ENCODE data around the gene HIC1. TPM values are rescaled to one million over a fixed set of nuclear protein-coding genes. Genes with fewer than 3 reads are reported as not detected.
"Not testable (repeated sequence)": the region's sequence is repeated elsewhere in the genome, so short reads cannot be mapped to it uniquely, and the experiment has no call there.

HIC1 gene, protein sequence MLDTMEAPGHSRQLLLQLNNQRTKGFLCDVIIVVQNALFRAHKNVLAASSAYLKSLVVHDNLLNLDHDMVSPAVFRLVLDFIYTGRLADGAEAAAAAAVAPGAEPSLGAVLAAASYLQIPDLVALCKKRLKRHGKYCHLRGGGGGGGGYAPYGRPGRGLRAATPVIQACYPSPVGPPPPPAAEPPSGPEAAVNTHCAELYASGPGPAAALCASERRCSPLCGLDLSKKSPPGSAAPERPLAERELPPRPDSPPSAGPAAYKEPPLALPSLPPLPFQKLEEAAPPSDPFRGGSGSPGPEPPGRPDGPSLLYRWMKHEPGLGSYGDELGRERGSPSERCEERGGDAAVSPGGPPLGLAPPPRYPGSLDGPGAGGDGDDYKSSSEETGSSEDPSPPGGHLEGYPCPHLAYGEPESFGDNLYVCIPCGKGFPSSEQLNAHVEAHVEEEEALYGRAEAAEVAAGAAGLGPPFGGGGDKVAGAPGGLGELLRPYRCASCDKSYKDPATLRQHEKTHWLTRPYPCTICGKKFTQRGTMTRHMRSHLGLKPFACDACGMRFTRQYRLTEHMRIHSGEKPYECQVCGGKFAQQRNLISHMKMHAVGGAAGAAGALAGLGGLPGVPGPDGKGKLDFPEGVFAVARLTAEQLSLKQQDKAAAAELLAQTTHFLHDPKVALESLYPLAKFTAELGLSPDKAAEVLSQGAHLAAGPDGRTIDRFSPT
- 10 to 100 TPM; 62.1 to 64.3 TPM for total RNA-seq

DNA sequence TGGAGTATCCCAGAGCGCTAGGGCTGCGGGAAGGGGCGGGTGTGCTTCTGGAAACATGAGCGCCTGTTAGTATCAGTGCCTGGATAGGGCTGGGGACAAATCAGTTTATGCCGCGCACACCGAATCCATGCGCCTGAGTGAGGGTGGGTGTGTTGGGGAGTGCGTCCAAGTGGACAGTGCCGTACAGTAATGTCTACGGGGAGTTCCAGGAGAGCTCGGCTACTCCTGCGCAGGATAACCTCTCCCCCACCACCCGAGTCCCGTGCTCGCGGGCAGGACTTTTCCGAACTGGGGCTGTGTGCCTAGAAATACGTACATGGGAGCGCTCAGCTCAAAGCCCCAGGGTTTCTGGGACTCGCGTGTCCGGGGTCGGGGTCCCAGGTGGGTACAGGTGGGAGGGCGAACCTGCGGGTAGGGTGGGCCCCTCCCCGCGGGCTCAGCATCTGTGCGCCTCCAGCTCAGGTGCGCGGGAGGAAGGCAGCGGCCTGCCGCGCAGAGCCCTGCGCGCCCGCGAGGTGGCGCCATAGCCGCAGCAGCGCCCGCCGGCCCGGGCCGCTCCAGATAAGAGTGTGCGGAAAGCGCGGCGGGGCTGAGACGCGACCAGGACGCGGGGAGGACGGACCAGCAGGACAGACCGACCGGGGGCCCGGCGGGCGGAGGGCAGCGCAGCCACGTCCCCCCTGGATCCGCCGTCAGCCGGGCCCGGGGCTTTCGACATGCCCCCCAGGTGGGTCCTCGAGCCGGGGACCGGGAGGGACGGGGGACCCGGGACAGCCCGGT lies at the start of gene HIC1:
Gene HIC1 (plus strand): TSS at position 592 of the 780 bp plus-strand sequence. CDS start 1,588 bp downstream, outside the sequence.
- POLR2A ChIA-PET: interaction anchor here (0.8 to 7.6 kb wide), 21 partner anchors 8 to 338 kb away, joined by 3 to 95 read pairs (median 8); partner anchors contain the start of genes SGSM2 and TSR1
- peaks cover 6% of the 10 kb centered on the region for H3K36me3 Mint-ChIP-seq
- DNase-seq: peak; percentile 96
- peaks cover 18% of the 10 kb centered on the region for H3K4me1 Mint-ChIP-seq
- ATAC-seq (ENCODE audit: low read depth): peak; percentile 51
- peak within 1 kb of the TSS; percentile 76 for H3K27ac Mint-ChIP-seq
- no peaks in the 10 kb centered on the region for H3K9me3 Mint-ChIP-seq
- H3K27me3 Mint-ChIP-seq: peaks cover 14% of the 10 kb centered on the region
- peak within 1 kb of the TSS; percentile 85 for H3K4me3 Mint-ChIP-seq

DNA sequence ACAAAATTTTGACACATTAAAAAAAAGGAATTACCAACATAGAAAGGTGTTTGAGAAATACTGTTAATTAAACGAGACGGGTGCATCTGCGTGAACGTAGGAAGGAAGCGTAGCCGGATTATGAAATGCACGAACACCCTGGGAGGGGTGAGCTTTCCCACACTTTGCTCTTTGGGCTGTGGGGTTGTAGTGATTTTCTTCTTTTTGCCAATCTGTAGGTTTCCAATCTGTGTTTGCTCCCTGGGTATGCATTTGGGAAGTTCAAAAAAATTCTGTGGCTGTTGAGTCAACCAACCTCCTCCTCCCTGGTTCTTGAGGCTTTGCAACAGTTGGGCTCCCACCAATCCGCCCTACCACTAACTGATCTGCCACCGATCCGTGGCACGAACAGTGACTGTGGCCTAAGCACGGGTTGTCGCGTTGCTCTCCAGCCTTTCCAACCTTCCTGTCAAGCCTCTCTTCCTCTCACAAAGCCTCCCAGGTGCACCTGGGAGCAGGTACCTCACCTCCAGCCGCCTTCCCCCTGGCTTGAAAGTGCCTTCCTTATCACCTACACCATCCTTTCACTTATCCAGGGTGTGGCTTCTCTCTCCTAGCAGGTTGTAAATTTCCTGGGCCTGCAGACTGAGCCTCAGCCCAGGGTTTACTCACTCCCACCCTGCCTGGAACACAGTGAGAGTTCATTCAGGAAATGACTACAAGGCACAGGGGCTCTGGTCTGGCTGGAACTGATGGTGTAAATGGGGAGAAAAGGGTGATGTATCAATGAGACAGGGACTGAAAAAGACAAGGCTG lies 46.4 kb upstream of the HIC1 start:
- POLR2A ChIA-PET: no interaction called here
- no peaks in the 10 kb centered on the region for H3K9me3 Mint-ChIP-seq
- no peaks in the 10 kb centered on the region for H3K36me3 Mint-ChIP-seq
- peaks cover 2% of the 10 kb centered on the region for H3K27me3 Mint-ChIP-seq
- H3K27ac Mint-ChIP-seq: no peak overlapping the region
- DNase-seq (no peak), ATAC-seq (ENCODE audit: low read depth) (no peak)
- H3K4me1 Mint-ChIP-seq: no peaks in the 10 kb centered on the region
- no peak overlapping the region for H3K4me3 Mint-ChIP-seq

GRCh38 chr17:2009737-2010136 lies 45.2 kb upstream of the HIC1 start:
- Mint-ChIP-seq H3K27me3 (peaks cover 2% of the 10 kb centered on the region), H3K4me1 (no peaks in the 10 kb centered on the region), H3K36me3 (no peaks in the 10 kb centered on the region), H3K27ac (no peak overlapping the region), H3K4me3 (no peak overlapping the region), H3K9me3 (no peaks in the 10 kb centered on the region)
- POLR2A ChIA-PET: interaction anchor here (0.7 kb wide), 1 partner anchor 41 kb away, joined by 5 read pairs; no protein-coding TSS in a partner anchor
- no peak for ATAC-seq (ENCODE audit: low read depth)
- no peak for DNase-seq

GRCh38 chr17:2011411-2012371 lies 43.2 kb upstream of the HIC1 start:
- H3K4me3 Mint-ChIP-seq: no peak overlapping the region
- no peak for DNase-seq
- H3K4me1 Mint-ChIP-seq: no peaks in the 10 kb centered on the region
- no peaks in the 10 kb centered on the region for H3K36me3 Mint-ChIP-seq
- H3K27ac Mint-ChIP-seq: no peak overlapping the region
- POLR2A ChIA-PET: interaction anchor here (0.8 kb wide), 1 partner anchor 12 kb away, joined by 3 read pairs; no protein-coding TSS in a partner anchor
- H3K27me3 Mint-ChIP-seq: peaks cover 2% of the 10 kb centered on the region
- H3K9me3 Mint-ChIP-seq: no peaks in the 10 kb centered on the region
- no peak for ATAC-seq (ENCODE audit: low read depth)

- no peaks in the 10 kb centered on the region for H3K9me3 Mint-ChIP-seq
- POLR2A ChIA-PET: no interaction called here
- ATAC-seq (ENCODE audit: low read depth) (no peak), DNase-seq (no peak)
- H3K27me3 Mint-ChIP-seq: peaks cover 2% of the 10 kb centered on the region
- H3K4me1 Mint-ChIP-seq: no peaks in the 10 kb centered on the region
- H3K27ac Mint-ChIP-seq: no peak overlapping the region
- no peaks in the 10 kb centered on the region for H3K36me3 Mint-ChIP-seq
- H3K4me3 Mint-ChIP-seq: no peak overlapping the region
Measured at GRCh38 chr17:2012499-2012898, 42.4 kb upstream of the HIC1 start.

- H3K36me3 Mint-ChIP-seq; POLR2A ChIA-PET; H3K27ac Mint-ChIP-seq; DNase-seq; H3K4me1 Mint-ChIP-seq; H3K27me3 Mint-ChIP-seq; ATAC-seq (ENCODE audit: low read depth); H3K4me3 Mint-ChIP-seq; H3K9me3 Mint-ChIP-seq: not testable (repeated sequence)
Measured at GRCh38 chr17:2013220-2013993, 41.5 kb upstream of the HIC1 start.

DNA sequence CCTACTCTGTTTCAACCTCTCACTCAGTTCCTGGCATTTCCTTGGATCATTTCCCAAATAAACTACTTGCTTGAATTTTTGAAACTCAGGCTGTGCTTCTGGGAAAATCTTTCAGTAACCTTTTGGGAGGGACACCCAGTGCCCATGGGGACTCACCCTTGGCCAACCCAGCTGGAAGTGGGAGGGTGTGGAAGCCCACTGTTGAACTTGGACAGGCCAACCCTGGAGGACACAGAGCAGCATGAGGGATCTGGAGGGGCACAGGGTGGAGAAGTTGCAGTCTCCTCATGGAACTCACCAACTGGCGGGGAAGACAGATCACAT lies 40.9 kb upstream of the HIC1 start:
- Mint-ChIP-seq H3K4me1 (no peaks in the 10 kb centered on the region), H3K4me3 (no peak overlapping the region), H3K36me3 (no peaks in the 10 kb centered on the region), H3K27me3 (peaks cover 6% of the 10 kb centered on the region), H3K9me3 (no peaks in the 10 kb centered on the region), H3K27ac (no peak overlapping the region)
- ATAC-seq (ENCODE audit: low read depth): no peak
- DNase-seq: no peak
- POLR2A ChIA-PET: no interaction called here

- no peak for ATAC-seq (ENCODE audit: low read depth)
- no peaks in the 10 kb centered on the region for H3K36me3 Mint-ChIP-seq
- H3K27ac Mint-ChIP-seq: no peak overlapping the region
- POLR2A ChIA-PET: no interaction called here
- no peaks in the 10 kb centered on the region for H3K9me3 Mint-ChIP-seq
- no peaks in the 10 kb centered on the region for H3K4me1 Mint-ChIP-seq
- H3K4me3 Mint-ChIP-seq: no peak overlapping the region
- H3K27me3 Mint-ChIP-seq: peaks cover 17% of the 10 kb centered on the region
- no peak for DNase-seq
Measured at GRCh38 chr17:2015314-2015713, 39.6 kb upstream of the HIC1 start.

DNA sequence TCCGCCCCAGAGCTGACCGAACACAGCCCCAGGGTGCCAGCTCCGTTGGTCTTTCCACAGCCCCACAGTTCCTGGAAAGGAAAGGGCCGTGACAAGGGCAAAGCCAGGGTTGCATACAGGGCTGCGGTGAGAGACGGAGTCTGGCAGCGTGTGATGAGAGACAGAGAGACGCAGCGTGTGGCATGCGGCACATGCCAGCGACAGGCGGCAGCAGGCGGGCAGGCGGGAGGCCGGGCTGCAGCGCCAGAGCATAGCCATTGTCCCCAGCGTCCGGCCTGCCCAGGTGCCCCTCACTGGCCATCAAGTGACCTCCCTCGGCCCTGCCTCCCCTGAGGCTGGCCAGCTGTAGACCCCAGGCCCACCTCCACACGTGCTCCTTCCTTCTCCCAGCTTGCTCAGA lies 38.4 kb upstream of the HIC1 start:
- no peaks in the 10 kb centered on the region for H3K36me3 Mint-ChIP-seq
- H3K27me3 Mint-ChIP-seq: peaks cover 24% of the 10 kb centered on the region

GRCh38 chr17:2017274-2017941 lies 37.5 kb upstream of the HIC1 start:
- no peak for DNase-seq
- Mint-ChIP-seq H3K4me3 (no peak overlapping the region), H3K27me3 (peaks cover 26% of the 10 kb centered on the region), H3K27ac (no peak overlapping the region), H3K36me3 (no peaks in the 10 kb centered on the region), H3K9me3 (no peaks in the 10 kb centered on the region), H3K4me1 (no peaks in the 10 kb centered on the region)
- no peak for ATAC-seq (ENCODE audit: low read depth)
- POLR2A ChIA-PET: no interaction called here

More for the DNA sequence above, 38.4 kb upstream of the HIC1 start:
- Mint-ChIP-seq H3K9me3 (no peaks in the 10 kb centered on the region), H3K4me3 (no peak overlapping the region), H3K4me1 (no peaks in the 10 kb centered on the region), H3K27ac (no peak overlapping the region)
- ATAC-seq (ENCODE audit: low read depth): no peak
- DNase-seq: no peak
- POLR2A ChIA-PET: no interaction called here

Measured in activated naive CD8-positive, alpha-beta T cell treated with anti-CD3 and anti-CD28 coated beads, Interleukin-2, amount 10 ng/mL, durations not matched to agents 7 days and 5 days (primary cell).